Stimulated activated CD8-positive, alpha-beta memory T cell treated with anti-CD3 and anti-CD28 coated beads, Interleukin-2, amount 100 ng/mL, for 48 hours (primary cell): ENCODE results near the gene TTC39C.
"Not testable (repeated sequence)": the region's sequence is repeated elsewhere in the genome, so short reads cannot be mapped to it uniquely, and the experiment has no call there.

Experiments
- DNase-seq, 2 donors: peaks; one replicate each; pipeline ENCODE4 v3.0.0-alpha.2; 2020; ENCODE audit warnings: low read depth in 2 of 2

TTC39C gene

GRCh38 chr18:24053211-24053610 lies 38.7 kb downstream of the TTC39C start:
- no peak for DNase-seq

DNA sequence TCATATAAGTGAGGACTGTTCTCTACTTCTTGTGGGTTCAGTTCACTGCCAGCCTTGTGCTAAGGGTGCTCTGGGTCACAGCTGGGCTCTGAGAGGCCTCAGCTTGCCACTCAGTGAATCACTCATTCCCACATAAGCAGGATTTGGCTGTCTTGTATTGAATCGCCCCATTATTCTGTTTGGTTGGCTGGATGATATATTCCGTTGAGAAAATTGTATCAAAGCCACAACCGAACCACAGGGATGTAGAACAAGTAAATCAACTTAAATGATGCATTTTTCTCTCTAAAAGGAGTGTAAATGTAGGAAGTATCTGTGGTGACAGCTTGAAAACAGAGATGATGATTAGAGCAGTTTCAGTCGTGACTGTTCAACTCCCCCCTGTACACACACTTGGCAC lies 39.6 kb downstream of the TTC39C start:
- DNase-seq: peak in 1 of 2 donors; percentile 17

- DNase-seq: no peak
These were observed 40.7 kb downstream of the TTC39C start for GRCh38 chr18:24055009-24055804.

DNA sequence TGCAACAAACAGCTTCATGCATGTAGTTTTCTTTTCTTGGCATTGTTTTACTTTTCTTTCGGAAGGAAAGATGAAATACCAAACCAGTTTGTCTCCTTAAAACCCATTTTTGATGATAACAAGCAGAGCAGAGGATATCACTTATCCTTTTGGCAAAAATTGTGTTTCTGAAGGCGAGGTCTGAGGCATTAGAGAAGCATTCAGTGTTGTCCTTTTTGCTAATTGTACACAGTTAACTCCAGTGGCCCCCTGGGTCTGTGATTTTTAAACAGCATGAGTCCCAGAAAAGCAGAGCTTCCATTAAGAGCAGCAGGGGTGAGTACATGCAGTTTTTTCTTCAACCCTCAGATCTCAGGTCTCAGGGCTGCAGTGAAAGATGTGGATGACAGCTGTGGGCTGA lies 41.3 kb downstream of the TTC39C start:
- DNase-seq: no peak

DNA sequence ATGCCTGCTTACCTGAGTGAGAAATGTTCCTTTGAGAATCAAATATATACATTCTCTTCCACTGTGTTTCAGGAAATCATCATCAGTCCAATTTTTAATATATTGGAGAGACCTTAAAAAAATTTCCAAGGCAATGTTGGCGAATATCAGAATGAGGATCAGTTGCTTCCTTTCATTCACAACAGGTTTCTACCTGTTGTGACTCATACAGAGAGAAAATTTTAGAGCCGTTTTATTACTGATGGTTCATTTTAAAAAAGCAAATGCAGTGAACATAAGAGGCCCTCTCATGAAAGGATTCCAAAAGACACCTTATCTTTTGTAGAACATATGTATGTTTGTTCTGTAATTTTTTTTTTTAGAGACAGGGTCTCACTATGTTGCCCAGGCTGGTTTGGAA lies 42.0 kb downstream of the TTC39C start:
- DNase-seq: no peak

DNA sequence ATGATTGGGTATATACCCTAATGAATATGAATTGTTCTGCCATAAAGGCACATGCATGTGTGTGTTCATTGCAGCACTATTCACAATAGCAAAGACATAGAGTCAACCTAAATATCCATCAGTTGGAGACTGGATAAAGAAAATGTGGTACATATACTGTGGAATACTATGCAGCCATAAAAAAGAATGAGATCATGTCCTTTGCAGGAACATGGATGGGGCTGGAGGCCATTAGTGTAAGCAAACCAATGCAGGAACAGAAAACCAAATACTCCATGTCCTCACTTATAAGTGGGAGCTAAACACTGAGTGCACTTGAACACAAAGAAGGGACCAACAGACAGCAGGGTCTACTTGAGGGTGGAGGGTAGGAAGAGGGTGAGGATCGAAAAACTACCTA lies 43.2 kb downstream of the TTC39C start:
- DNase-seq: no peak

DNA sequence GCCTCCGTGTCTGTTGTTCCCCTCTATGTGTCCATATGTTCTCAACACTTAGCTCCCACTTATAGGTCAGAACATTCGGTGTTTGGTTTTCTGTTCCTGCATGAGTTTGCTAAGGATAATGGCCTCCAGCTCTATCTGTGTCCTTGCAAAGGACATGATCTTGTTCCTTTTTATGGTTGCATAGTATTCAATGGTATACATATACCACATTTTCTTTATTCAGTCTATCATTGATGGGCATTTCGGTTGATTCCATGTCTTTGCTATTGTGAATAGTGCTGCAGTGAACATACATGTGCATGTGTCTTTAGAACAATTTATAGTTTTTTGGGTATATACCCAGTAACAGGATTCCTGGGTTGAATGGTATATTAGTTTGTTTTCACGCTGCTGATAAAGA lies 44.8 kb downstream of the TTC39C start:
- DNase-seq: not testable (repeated sequence)

DNA sequence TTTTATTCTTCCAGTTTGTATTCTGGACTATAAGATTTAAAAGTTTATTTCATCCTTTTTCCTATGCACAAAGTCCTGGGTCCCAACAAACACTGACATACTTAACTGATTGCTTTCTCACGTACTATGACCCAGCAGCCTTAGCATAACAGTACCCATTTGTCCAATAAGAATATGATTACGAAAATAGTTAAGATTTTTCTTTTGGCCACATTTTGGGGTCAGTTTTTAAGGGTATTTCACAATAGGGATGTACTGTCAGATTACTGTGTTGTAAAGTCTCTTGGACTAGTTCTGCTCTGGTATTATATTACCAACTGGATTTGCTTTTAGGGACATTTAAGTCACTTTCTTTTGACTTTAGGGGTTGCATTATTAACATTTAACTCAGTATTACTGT lies 46.1 kb downstream of the TTC39C start:
- DNase-seq: no peak

- no peak for DNase-seq
These were observed 48.7 kb downstream of the TTC39C start for GRCh38 chr18:24063121-24063731.

- no peak for DNase-seq
These were observed 50.0 kb downstream of the TTC39C start for GRCh38 chr18:24064391-24065100.

- no peak for DNase-seq
These were observed 51.4 kb downstream of the TTC39C start for GRCh38 chr18:24065906-24066305.

DNA sequence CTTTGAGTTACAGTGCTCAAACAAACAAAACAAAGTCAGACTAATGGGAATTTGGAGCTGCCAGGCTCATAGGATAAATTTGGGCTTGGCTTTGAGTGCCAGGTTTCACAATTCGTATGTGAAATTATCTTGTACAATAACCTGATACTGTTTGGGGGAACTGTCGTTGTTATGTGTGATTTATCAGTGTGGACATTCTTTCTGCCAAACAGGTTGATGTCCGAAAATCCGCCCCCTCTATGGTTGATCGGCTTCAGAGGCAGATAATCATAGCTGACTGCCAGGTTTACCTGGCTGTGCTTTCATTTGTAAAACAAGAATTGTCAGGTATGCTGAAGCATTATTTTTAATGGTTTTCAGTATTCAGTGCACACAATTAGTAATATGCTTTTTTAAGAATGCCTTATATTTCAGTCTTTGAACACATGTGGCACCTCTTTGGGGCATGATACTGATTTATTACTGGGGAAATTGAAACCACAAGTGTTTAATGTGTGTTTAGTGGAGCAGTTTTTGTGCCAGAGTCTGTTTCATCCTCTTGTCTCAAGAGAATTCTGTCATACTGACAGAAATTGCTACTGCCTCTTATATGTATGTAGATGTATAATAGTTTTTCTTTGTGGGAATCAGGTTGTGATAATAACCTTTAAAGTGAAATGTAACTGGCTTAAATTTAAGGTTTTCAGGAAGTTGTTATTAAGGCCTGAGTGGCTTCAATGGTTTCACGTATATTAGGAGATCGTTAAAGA lies 54.6 kb downstream of the TTC39C start:
- DNase-seq: no peak

GRCh38 chr18:24071029-24071428 lies 56.5 kb downstream of the TTC39C start:
- DNase-seq: no peak

- no peak for DNase-seq
These were observed 57.2 kb downstream of the TTC39C start for GRCh38 chr18:24071779-24072178.

GRCh38 chr18:24072743-24073142 lies 58.2 kb downstream of the TTC39C start:
- no peak for DNase-seq

- no peak for DNase-seq
These were observed 59.2 kb downstream of the TTC39C start for GRCh38 chr18:24073791-24074190.

GRCh38 chr18:24074757-24075156 lies 60.2 kb downstream of the TTC39C start:
- not testable (repeated sequence) for DNase-seq

- DNase-seq: peak; percentile 67 to 68
These were observed 61.4 kb downstream of the TTC39C start for GRCh38 chr18:24075767-24076597.

GRCh38 chr18:24076950-24077349 lies 62.4 kb downstream of the TTC39C start:
- no peak for DNase-seq

DNA sequence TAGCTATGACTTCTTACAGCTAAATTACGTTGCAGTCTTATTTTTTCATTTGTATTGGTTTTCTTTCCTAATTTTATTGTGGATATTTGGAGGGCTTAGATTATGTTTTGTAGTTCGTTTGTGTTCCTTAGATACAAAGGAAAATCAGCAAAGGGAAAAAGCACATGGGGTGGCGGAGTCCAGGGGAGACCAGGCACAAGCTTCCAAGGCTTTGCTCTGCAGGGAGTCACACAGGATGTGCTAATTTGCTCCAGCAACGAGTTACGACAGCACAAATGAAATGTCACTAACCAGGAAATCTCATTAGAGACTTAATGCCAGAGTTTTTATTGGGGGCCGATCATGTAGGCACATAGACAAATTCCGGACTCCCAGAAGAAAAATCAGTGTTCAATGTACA lies 63.8 kb downstream of the TTC39C start:
- DNase-seq: no peak

GRCh38 chr18:24080861-24081260 lies 66.3 kb downstream of the TTC39C start:
- DNase-seq: no peak
